GM21825 (cell line): ENCODE measurements around the gene CAMTA1.
"Not testable (repeated sequence)": the region's sequence is repeated elsewhere in the genome, so short reads cannot be mapped to it uniquely, and the experiment has no call there.

Experiments
- ATAC-seq: cut with Tn5 transposase; IDR thresholded peaks from one replicate; pipeline ENCODE4 v1.9.1; 2021; ENCODE audit warnings: mild to moderate bottlenecking, moderate library complexity; ENCODE audit not compliant: unreplicated experiment

The CAMTA1 gene

GRCh38 chr1:6904476-6905170 lies 119.4 kb downstream of the CAMTA1 start:
- ATAC-seq, result no peak

GRCh38 chr1:6905331-6905730 lies 120.1 kb downstream of the CAMTA1 start:
- no peak for ATAC-seq

GRCh38 chr1:6905790-6906189 lies 120.5 kb downstream of the CAMTA1 start:
- no peak for ATAC-seq

- ATAC-seq, result no peak
These were observed 121.5 kb downstream of the CAMTA1 start for GRCh38 chr1:6906783-6907182.

- ATAC-seq, result no peak
These were observed 121.9 kb downstream of the CAMTA1 start for GRCh38 chr1:6907201-6907600.

GRCh38 chr1:6907676-6908434 lies 122.6 kb downstream of the CAMTA1 start:
- ATAC-seq, result no peak

- ATAC-seq, result no peak
These were observed 124.1 kb downstream of the CAMTA1 start for GRCh38 chr1:6909401-6909800.

GRCh38 chr1:6909857-6910256 lies 124.6 kb downstream of the CAMTA1 start:
- ATAC-seq, result no peak

- no peak for ATAC-seq
These were observed 126.0 kb downstream of the CAMTA1 start for GRCh38 chr1:6911021-6911941.

- ATAC-seq, result no peak
These were observed 126.7 kb downstream of the CAMTA1 start for GRCh38 chr1:6911974-6912373.

- no peak for ATAC-seq
These were observed 127.3 kb downstream of the CAMTA1 start for GRCh38 chr1:6912518-6912917.

- no peak for ATAC-seq
These were observed 127.8 kb downstream of the CAMTA1 start for GRCh38 chr1:6913086-6913485.

- no peak for ATAC-seq
These were observed 129.5 kb downstream of the CAMTA1 start for GRCh38 chr1:6914706-6915105.

GRCh38 chr1:6915999-6916565 lies 130.8 kb downstream of the CAMTA1 start:
- ATAC-seq, result no peak

- ATAC-seq, result no peak
These were observed 131.8 kb downstream of the CAMTA1 start for GRCh38 chr1:6917067-6917466.

GRCh38 chr1:6918186-6918924 lies 133.1 kb downstream of the CAMTA1 start:
- ATAC-seq, result no peak

GRCh38 chr1:6918925-6919511 lies 133.8 kb downstream of the CAMTA1 start:
- no peak for ATAC-seq

- ATAC-seq, result not testable (repeated sequence)
These were observed 136.3 kb downstream of the CAMTA1 start for GRCh38 chr1:6921506-6921905.

- no peak for ATAC-seq
These were observed 137.1 kb downstream of the CAMTA1 start for GRCh38 chr1:6922096-6922931.
